ENCODE measurements around the gene GSTO2. TPM values are rescaled to one million over a fixed set of nuclear protein-coding genes. Genes with fewer than 3 reads are reported as not detected.
A peak's percentile ranks its signal among the peaks of the same experiment; 100 is the strongest.

GSTO2 gene
- total and polyA plus RNA-seq, 2 of the 4 experiments (the other 2 are of a cell fraction), result 1.4 to 2.3 TPM

DNA sequence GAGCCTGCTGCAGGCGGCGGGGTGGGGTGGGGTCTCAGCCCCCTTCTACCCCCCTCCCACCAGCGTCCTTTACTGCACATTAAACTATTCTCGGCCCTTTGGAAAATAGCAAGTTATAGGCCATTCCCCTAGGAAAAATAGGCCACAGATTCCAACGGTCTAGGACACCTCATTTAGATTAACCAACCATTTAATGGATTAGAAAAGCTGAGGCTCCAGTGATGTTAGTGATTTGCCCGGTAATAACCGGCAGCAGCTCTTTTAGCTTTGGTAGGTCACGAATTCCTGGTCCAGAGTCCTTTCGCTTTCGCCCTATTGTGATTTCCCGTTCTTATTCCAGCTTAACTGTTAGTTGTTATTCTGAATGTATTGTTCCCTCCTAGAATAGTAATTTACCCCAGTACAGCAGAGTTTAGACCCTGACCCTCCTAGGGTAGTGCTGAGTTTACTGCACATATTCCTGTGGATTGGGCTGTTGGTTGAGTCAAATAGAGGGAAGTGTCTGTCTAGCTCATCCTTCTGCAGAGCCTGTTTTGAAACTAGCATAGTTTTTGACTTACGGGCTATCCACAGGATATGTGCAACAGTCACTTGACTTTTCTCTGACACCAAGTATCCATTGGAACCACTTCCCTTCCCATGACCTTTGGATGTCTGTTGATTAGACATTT is 13.5 kb upstream of the GSTO2 start:
- H3K4ac ChIP-seq (ENCODE audit: low read depth, low read length), result peak overlapping the region; percentile 68
- no CpG with 5 or more reads among the region's 12 CpGs for WGBS, 2 experiments (ENCODE audit: extremely low coverage in 2 of 2, insufficient read length in 1 of 2)
- H2AFZ ChIP-seq (replicated peaks; ENCODE audit: low read length, poor library complexity), result peak overlapping the region; percentile 92
- H3K9ac ChIP-seq (ENCODE audit: low read depth, low read length), result peak overlapping the region; percentile 96
- H3K36me3 ChIP-seq (ENCODE audit: control insufficient read depth, insufficient read depth, low read length), result peaks cover 19% of the 10 kb centered on the region
- CTCF ChIA-PET, result interaction anchor here (1.3 to 2.3 kb wide), 2 partner anchors 19 to 45 kb away, joined by 6 to 11 read pairs; no protein-coding TSS in a partner anchor
- peak overlapping the region; percentile 91 for H3K56ac ChIP-seq (ENCODE audit: extremely low read depth, insufficient read depth, low read length)
- BruUV-seq (replicated peaks), result TSS peak; percentile 54
- peaks cover 13% of the 10 kb centered on the region for H3K4me1 ChIP-seq (ENCODE audit: control insufficient read depth, insufficient read depth, low read length)
- peak overlapping the region; percentile 86 for H3K14ac ChIP-seq (replicated peaks; ENCODE audit: low read depth, low read length)
- H4K20me1 ChIP-seq (ENCODE audit: insufficient read depth, low read length), result peaks cover 21% of the 10 kb centered on the region; the same call in 1 of the 2 replicates
- H4K8ac ChIP-seq (ENCODE audit: low read depth in 2 of 2, low read length in 2 of 2), result peak overlapping the region; percentile 83 to 96
- POLR2A ChIA-PET (ENCODE audit: unreplicated experiment), result no interaction called here
- dilution Hi-C loops (cut with HindIII; ENCODE audit: low sequenced_read_pairs, unreplicated experiment), result no loop called here
- peak overlapping the region; percentile 81; the same call in 1 of the 2 replicates for H2AK5ac ChIP-seq (ENCODE audit: low read depth, low read length)
- peak overlapping the region; percentile 49 for H4K91ac ChIP-seq (ENCODE audit: insufficient read depth, low read depth, low read length)
- H3K79me1 ChIP-seq (ENCODE audit: low read depth in 1 of 2, low read length in 2 of 2), result peaks cover 9 to 30% of the 10 kb centered on the region in 2 experiments; a peak in 2 of 4 replicates
- H2BK120ac ChIP-seq (ENCODE audit: low read depth, low read length), result peak overlapping the region; percentile 58; the same call in 1 of the 2 replicates
- intact Hi-C loops (cut with micrococcal nuclease), result loop anchor here (1.0 to 2.0 kb wide), 2 partner anchors 134 to 211 kb away; no protein-coding TSS in a partner anchor
- peak overlapping the region; percentile 53 for H4K5ac ChIP-seq (ENCODE audit: low read depth, low read length)
- in situ Hi-C loops (cut with MboI; ENCODE audit: low sequenced_read_pairs), result no loop called here
- H2AK9ac ChIP-seq (replicated peaks; ENCODE audit: low read depth, low read length, poor library complexity), result peak overlapping the region; percentile 95
- H2BK15ac ChIP-seq (ENCODE audit: low read depth, low read length), result no peak overlapping the region; the same call in 2 of the 3 replicates
- H3K23ac ChIP-seq (ENCODE audit: low read depth, low read length), result peak overlapping the region; percentile 92
- peak; percentile 90 for DNase-seq
- ATAC-seq (ENCODE audit: low read depth), result peak; percentile 61
- H3K4me2 ChIP-seq (ENCODE audit: low read depth, low read length), result peak overlapping the region; percentile 97
- H3K9me1 ChIP-seq (ENCODE audit: insufficient read depth, low read length), result peaks cover 10% of the 10 kb centered on the region; the same call in 1 of the 2 replicates
- no peaks in the 10 kb centered on the region for H3K27me3 ChIP-seq (ENCODE audit: control insufficient read depth, insufficient read depth, low read length)
- peak overlapping the region; percentile 96 for H3K27ac ChIP-seq (ENCODE audit: insufficient read depth, low read length)
- H3K9me3 ChIP-seq (ENCODE audit: control insufficient read depth, insufficient read depth, low read length), result no peaks in the 10 kb centered on the region
- H2BK5ac ChIP-seq (ENCODE audit: low read depth, low read length, poor library complexity, severe bottlenecking), result peak overlapping the region; percentile 90
- peak overlapping the region; percentile 96 for H3K4me3 ChIP-seq (ENCODE audit: insufficient read depth, low read depth, low read length)
- peak overlapping the region; percentile 90 for H3K18ac ChIP-seq (ENCODE audit: low read depth, low read length)
- no peak overlapping the region for H2BK20ac ChIP-seq (ENCODE audit: low read depth, low read length)
- no peak for TF ChIP-seq RCOR1 (IDR thresholded peaks at IDR 0.05; ENCODE audit: insufficient replicate concordance, low read length)
- TF ChIP-seq POLR2A (IDR thresholded peaks at IDR 0.05; ENCODE audit: low read depth, low read length), result peak; percentile 91
- no peak for TF ChIP-seq RFX5 (IDR thresholded peaks at IDR 0.05; ENCODE audit: low read depth, low read length)
- 0 out of 2 replicates have a peak, but pooled peaks have one; percentile 44 for TF ChIP-seq CHD1 (IDR thresholded peaks at IDR 0.05; ENCODE audit: low read depth, low read length)
- TF ChIP-seq MAZ (IDR thresholded peaks at IDR 0.05; ENCODE audit: borderline replicate concordance, low read depth, low read length), result no peak
- no peak for TF ChIP-seq MXI1 (IDR thresholded peaks at IDR 0.05; ENCODE audit: borderline replicate concordance, low read depth, low read length)
- TF ChIP-seq FOS (IDR thresholded peaks at IDR 0.05; ENCODE audit: low read depth, low read length), result 0 out of 2 replicates have a peak, but pooled peaks have one; percentile 14
- no peak for TF ChIP-seq BHLHE40 (IDR thresholded peaks at IDR 0.05; ENCODE audit: low read depth, low read length)
- TF ChIP-seq, protein P1, sequence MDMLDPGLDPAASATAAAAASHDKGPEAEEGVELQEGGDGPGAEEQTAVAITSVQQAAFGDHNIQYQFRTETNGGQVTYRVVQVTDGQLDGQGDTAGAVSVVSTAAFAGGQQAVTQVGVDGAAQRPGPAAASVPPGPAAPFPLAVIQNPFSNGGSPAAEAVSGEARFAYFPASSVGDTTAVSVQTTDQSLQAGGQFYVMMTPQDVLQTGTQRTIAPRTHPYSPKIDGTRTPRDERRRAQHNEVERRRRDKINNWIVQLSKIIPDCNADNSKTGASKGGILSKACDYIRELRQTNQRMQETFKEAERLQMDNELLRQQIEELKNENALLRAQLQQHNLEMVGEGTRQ (IDR thresholded peaks at IDR 0.05; ENCODE audit: low read depth, low read length), result no peak
- TF ChIP-seq RAD21 (IDR thresholded peaks at IDR 0.05; ENCODE audit: low read length), result no peak
- TF ChIP-seq, protein P2, sequence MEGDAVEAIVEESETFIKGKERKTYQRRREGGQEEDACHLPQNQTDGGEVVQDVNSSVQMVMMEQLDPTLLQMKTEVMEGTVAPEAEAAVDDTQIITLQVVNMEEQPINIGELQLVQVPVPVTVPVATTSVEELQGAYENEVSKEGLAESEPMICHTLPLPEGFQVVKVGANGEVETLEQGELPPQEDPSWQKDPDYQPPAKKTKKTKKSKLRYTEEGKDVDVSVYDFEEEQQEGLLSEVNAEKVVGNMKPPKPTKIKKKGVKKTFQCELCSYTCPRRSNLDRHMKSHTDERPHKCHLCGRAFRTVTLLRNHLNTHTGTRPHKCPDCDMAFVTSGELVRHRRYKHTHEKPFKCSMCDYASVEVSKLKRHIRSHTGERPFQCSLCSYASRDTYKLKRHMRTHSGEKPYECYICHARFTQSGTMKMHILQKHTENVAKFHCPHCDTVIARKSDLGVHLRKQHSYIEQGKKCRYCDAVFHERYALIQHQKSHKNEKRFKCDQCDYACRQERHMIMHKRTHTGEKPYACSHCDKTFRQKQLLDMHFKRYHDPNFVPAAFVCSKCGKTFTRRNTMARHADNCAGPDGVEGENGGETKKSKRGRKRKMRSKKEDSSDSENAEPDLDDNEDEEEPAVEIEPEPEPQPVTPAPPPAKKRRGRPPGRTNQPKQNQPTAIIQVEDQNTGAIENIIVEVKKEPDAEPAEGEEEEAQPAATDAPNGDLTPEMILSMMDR (conservative IDR thresholded peaks at IDR 0.05; ENCODE audit: low read depth, low read length), result no peak
- TF ChIP-seq CEBPB (IDR thresholded peaks at IDR 0.05; ENCODE audit: low read depth, low read length), result peak; percentile 90
- TF ChIP-seq SMC3 (IDR thresholded peaks at IDR 0.05; ENCODE audit: low read depth, low read length), result no peak
- TF ChIP-seq MAFK (IDR thresholded peaks at IDR 0.05; ENCODE audit: low read depth, low read length), result no peak

Measured in IMR-90 (cell line).